IPS-18a (cell line): ENCODE results near the gene RAB40B.

ENCODE experiments used
- H3K27ac ChIP-seq: one replicate; pipeline ENCODE4 v1.5.1; 2013; ENCODE audit warnings: low read length
- H3K27me3 ChIP-seq: one replicate; pipeline ENCODE4 v1.6.1; 2013; ENCODE audit warnings: mild to moderate bottlenecking, low read length; ENCODE audit not compliant: control insufficient read depth, insufficient read depth
- H3K36me3 ChIP-seq: one replicate; pipeline ENCODE4 v1.6.1; 2013; ENCODE audit warnings: low read depth, low read length; ENCODE audit not compliant: control insufficient read depth
- H3K4me1 ChIP-seq: one replicate; pipeline ENCODE4 v1.6.1; 2013; ENCODE audit warnings: low read depth, low read length; ENCODE audit not compliant: control insufficient read depth
- H3K4me3 ChIP-seq: one replicate; pipeline ENCODE4 v1.5.1; 2013; ENCODE audit warnings: low read length
- H3K9ac ChIP-seq: one replicate; pipeline ENCODE4 v1.6.1; 2013; ENCODE audit warnings: mild to moderate bottlenecking, low read length, moderate library complexity
- H3K9me3 ChIP-seq: one replicate; pipeline ENCODE4 v1.6.1; 2013; ENCODE audit warnings: low read depth, low read length; ENCODE audit not compliant: control insufficient read depth

RAB40B gene

GRCh38 chr17:82686366-82687324 lies 11.9 kb downstream of the RAB40B start:
- H3K9ac ChIP-seq: no peak overlapping the region
- no peak overlapping the region for H3K4me3 ChIP-seq
- no peak overlapping the region for H3K27ac ChIP-seq
- no peaks in the 10 kb centered on the region for H3K27me3 ChIP-seq
- H3K9me3 ChIP-seq: no peaks in the 10 kb centered on the region
- no peaks in the 10 kb centered on the region for H3K4me1 ChIP-seq
- H3K36me3 ChIP-seq: no peaks in the 10 kb centered on the region

GRCh38 chr17:82685291-82685690 lies 13.2 kb downstream of the RAB40B start:
- Histone ChIP-seq H3K36me3 (no peaks in the 10 kb centered on the region), H3K27me3 (no peaks in the 10 kb centered on the region), H3K4me1 (no peaks in the 10 kb centered on the region), H3K4me3 (no peak overlapping the region), H3K9ac (no peak overlapping the region), H3K27ac (no peak overlapping the region), H3K9me3 (no peaks in the 10 kb centered on the region)

GRCh38 chr17:82684228-82684841 lies 14.2 kb downstream of the RAB40B start:
- Histone ChIP-seq H3K36me3 (no peaks in the 10 kb centered on the region), H3K9me3 (no peaks in the 10 kb centered on the region), H3K9ac (no peak overlapping the region), H3K27ac (no peak overlapping the region), H3K4me1 (no peaks in the 10 kb centered on the region), H3K27me3 (no peaks in the 10 kb centered on the region), H3K4me3 (no peak overlapping the region)

- no peak overlapping the region for H3K27ac ChIP-seq
Observed at GRCh38 chr17:82683534-82683933, 15.0 kb downstream of the RAB40B start.

GRCh38 chr17:82681547-82681946 lies 17.0 kb downstream of the RAB40B start:
- Histone ChIP-seq H3K36me3 (no peaks in the 10 kb centered on the region), H3K27ac (no peak overlapping the region), H3K9ac (no peak overlapping the region), H3K4me3 (no peak overlapping the region), H3K9me3 (no peaks in the 10 kb centered on the region), H3K27me3 (no peaks in the 10 kb centered on the region), H3K4me1 (no peaks in the 10 kb centered on the region)

More at GRCh38 chr17:82683534-82683933, 15.0 kb downstream of the RAB40B start:
- Histone ChIP-seq H3K4me3 (no peak overlapping the region), H3K4me1 (no peaks in the 10 kb centered on the region), H3K27me3 (no peaks in the 10 kb centered on the region), H3K36me3 (no peaks in the 10 kb centered on the region), H3K9me3 (no peaks in the 10 kb centered on the region), H3K9ac (no peak overlapping the region)

- no peaks in the 10 kb centered on the region for H3K9me3 ChIP-seq
- H3K4me1 ChIP-seq: no peaks in the 10 kb centered on the region
- no peak overlapping the region for H3K9ac ChIP-seq
- H3K4me3 ChIP-seq: no peak overlapping the region
- H3K27me3 ChIP-seq: no peaks in the 10 kb centered on the region
- no peak overlapping the region for H3K27ac ChIP-seq
- H3K36me3 ChIP-seq: no peaks in the 10 kb centered on the region
Observed at GRCh38 chr17:82679586-82680465, 18.7 kb downstream of the RAB40B start.

GRCh38 chr17:82678265-82678891 lies 20.1 kb downstream of the RAB40B start:
- Histone ChIP-seq H3K27ac (no peak overlapping the region), H3K9me3 (no peaks in the 10 kb centered on the region), H3K9ac (no peak overlapping the region), H3K27me3 (no peaks in the 10 kb centered on the region), H3K4me1 (no peaks in the 10 kb centered on the region), H3K4me3 (no peak overlapping the region), H3K36me3 (no peaks in the 10 kb centered on the region)

GRCh38 chr17:82677353-82677925 lies 21.1 kb downstream of the RAB40B start:
- no peak overlapping the region for H3K9ac ChIP-seq
- no peaks in the 10 kb centered on the region for H3K4me1 ChIP-seq
- H3K36me3 ChIP-seq: no peaks in the 10 kb centered on the region
- H3K9me3 ChIP-seq: no peaks in the 10 kb centered on the region
- H3K27me3 ChIP-seq: no peaks in the 10 kb centered on the region
- H3K4me3 ChIP-seq: no peak overlapping the region
- H3K27ac ChIP-seq: no peak overlapping the region

DNA sequence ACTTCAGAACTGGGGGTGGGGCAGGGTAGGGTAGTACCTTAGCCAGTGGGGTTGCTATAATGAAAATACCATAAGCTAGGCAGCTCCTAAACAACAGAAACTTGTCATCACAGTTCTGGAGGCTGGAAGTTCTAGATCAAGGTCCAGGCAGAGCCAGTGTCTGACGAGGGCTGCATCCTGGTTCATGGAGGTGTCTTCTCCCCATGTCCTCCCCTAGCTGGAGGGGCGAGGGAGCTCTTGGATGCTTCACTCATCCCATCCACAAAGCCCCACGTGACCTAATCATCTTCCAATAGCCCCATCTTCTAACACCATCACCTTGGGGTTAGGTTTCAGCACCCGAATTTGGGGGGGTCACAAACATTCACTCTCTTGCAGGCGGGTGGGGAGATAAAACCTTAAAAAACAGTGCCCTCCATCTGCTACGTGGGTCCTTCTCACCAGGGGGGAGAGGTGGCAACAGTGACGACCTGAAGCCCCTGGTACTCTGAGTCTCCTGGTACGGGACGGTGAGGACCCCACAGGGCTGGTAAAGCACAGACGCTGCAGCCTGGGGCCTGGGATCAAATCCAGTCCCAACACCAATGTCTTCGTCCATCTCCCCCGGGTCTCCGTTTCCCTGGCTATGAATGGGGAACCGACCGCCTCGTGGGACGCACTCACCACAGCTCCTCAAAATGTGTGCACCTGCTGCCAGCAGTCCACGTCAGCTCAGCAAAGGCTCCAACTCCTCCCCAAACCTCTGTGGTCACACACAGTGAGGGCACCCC lies 22.8 kb downstream of the RAB40B start:
- H3K27me3 ChIP-seq: no peaks in the 10 kb centered on the region
- no peaks in the 10 kb centered on the region for H3K4me1 ChIP-seq
- H3K9ac ChIP-seq: no peak overlapping the region
- H3K36me3 ChIP-seq: no peaks in the 10 kb centered on the region
- no peak overlapping the region for H3K27ac ChIP-seq
- H3K9me3 ChIP-seq: no peaks in the 10 kb centered on the region
- H3K4me3 ChIP-seq: no peak overlapping the region

GRCh38 chr17:82674656-82675475 lies 23.6 kb downstream of the RAB40B start:
- Histone ChIP-seq H3K9me3 (no peaks in the 10 kb centered on the region), H3K9ac (no peak overlapping the region), H3K4me3 (no peak overlapping the region), H3K4me1 (no peaks in the 10 kb centered on the region), H3K36me3 (no peaks in the 10 kb centered on the region), H3K27ac (no peak overlapping the region), H3K27me3 (no peaks in the 10 kb centered on the region)
